Measurements from ENCODE around the gene STARD9. TPM values are rescaled to one million over a fixed set of nuclear protein-coding genes. Genes with fewer than 3 reads are reported as not detected.
A peak's percentile ranks its signal among the peaks of the same experiment; 100 is the strongest.

The STARD9 gene
- total and polyA plus RNA-seq, 2 of the 13 experiments (the other 11 are each of a cell fraction or from before 2014, with no cell fraction given) = 5.3 to 7.5 TPM

- TF ChIP-seq THAP11 (CRISPR knock-in tag; IDR thresholded peaks at IDR 0.05) (peak; percentile 44; the same call in 1 of the 2 replicates), PHB2 (IDR thresholded peaks at IDR 0.05; ENCODE audit: partially characterized antibody) (no peak), SKIL (CRISPR knock-in tag; IDR thresholded peaks at IDR 0.05; ENCODE audit: borderline replicate concordance) (no peak), ATF7 (IDR thresholded peaks at IDR 0.05) (no peak), ATF7 (CRISPR knock-in tag; IDR thresholded peaks at IDR 0.05) (no peak), ZNF232 (CRISPR knock-in tag; IDR thresholded peaks at IDR 0.05; ENCODE audit: borderline replicate concordance) (peak; percentile 74), ZNF75D (CRISPR knock-in tag; IDR thresholded peaks at IDR 0.05; ENCODE audit: borderline replicate concordance) (no peak; the same call in 1 of the 2 replicates), SAP130 (CRISPR knock-in tag; IDR thresholded peaks at IDR 0.05; ENCODE audit: low read depth) (peak; percentile 79), MATR3 (CRISPR knock-in tag; IDR thresholded peaks at IDR 0.05) (no peak), ARID3A (IDR thresholded peaks at IDR 0.05; ENCODE audit: low read depth, low read length) (no peak), TBP (CRISPR knock-in tag; IDR thresholded peaks at IDR 0.05) (no peak), ONECUT2 (CRISPR knock-in tag; IDR thresholded peaks at IDR 0.05) (peak; percentile 28; the same call in 1 of the 2 replicates), RFXANK (CRISPR knock-in tag; IDR thresholded peaks at IDR 0.05) (no peak), FOXC1 (CRISPR knock-in tag; IDR thresholded peaks at IDR 0.05; ENCODE audit: borderline replicate concordance) (no peak), HDAC6 (IDR thresholded peaks at IDR 0.05; ENCODE audit: low read depth, low read length) (no peak), CREB3 (CRISPR knock-in tag; IDR thresholded peaks at IDR 0.05) (no peak; the same call in 1 of the 2 replicates), ASH2L (IDR thresholded peaks at IDR 0.05; ENCODE audit: insufficient read length, low read depth, low read length) (peak; percentile 60), SSRP1 (CRISPR knock-in tag; IDR thresholded peaks at IDR 0.05) (no peak), NCOR1 (IDR thresholded peaks at IDR 0.05; ENCODE audit: borderline replicate concordance, low read length) (no peak), SMARCE1 (IDR thresholded peaks at IDR 0.05; ENCODE audit: borderline replicate concordance) (no peak), NONO (IDR thresholded peaks at IDR 0.05) (no peak), NONO (CRISPR knock-in tag; conservative IDR thresholded peaks at IDR 0.05) (no peak), BRCA1 (CRISPR knock-in tag; IDR thresholded peaks at IDR 0.05) (no peak; the same call in 1 of the 2 replicates), TEAD2 (CRISPR knock-in tag; IDR thresholded peaks at IDR 0.05) (no peak), JARID2 (CRISPR knock-in tag; IDR thresholded peaks at IDR 0.05; ENCODE audit: insufficient replicate concordance) (no peak)
- TF ChIP-seq, protein P1, sequence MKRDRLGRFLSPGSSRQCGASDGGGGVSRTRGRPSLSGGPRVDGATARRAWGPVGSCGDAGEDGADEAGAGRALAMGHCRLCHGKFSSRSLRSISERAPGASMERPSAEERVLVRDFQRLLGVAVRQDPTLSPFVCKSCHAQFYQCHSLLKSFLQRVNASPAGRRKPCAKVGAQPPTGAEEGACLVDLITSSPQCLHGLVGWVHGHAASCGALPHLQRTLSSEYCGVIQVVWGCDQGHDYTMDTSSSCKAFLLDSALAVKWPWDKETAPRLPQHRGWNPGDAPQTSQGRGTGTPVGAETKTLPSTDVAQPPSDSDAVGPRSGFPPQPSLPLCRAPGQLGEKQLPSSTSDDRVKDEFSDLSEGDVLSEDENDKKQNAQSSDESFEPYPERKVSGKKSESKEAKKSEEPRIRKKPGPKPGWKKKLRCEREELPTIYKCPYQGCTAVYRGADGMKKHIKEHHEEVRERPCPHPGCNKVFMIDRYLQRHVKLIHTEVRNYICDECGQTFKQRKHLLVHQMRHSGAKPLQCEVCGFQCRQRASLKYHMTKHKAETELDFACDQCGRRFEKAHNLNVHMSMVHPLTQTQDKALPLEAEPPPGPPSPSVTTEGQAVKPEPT (CRISPR knock-in tag; IDR thresholded peaks at IDR 0.05; ENCODE audit: low read depth) = peak; percentile 54; the same call in 1 of the 2 replicates
Observed at GRCh38 chr15:42575188-42576039, at the start of gene STARD9 (continued).
